ENCODE data around the gene DDX3Y.

DNA sequence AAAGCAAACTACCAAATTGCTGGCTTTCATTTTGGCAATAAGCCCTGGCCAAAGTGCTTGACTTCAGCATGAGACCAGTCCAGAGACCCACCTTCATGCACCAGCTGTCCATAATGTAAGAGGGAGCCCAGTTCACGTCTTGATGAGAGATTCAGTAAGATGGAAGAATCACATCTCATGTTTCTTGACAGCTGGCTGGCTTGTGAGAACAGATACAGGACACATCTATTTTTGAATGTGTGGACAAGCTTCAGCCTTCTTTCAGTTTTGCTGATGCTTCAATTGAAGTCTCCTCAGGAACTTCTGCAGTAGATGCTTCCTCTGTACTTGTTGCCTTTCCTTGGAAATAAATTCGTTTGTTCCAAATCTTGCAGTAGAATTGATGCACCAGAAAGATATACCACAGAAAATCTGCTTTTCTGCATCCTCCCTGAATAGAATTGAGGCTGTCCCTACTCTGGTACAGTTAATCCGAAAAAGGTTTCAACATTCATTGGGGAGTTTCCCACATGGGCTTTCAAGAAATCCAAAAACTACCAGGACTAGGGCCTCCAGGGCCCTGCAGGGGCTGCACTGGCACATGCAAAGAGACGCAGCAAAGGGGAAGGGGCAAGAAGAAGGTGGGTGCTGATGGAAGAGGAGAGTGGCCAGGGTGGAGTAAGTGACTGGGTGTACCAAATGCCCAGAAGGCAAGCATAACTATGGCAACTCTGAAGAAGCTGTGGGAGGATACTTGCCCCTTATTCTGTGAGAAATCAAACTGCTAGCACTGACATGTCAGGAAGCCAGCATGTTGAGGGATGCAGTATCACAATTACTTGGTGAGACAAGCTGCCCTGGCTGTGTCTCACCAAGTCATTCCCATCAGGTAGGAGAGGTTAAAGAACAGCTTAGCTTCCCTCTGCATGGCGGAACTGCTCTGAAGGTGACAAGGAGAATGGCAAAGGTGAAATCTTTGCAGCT, 37.3 kb downstream of the DDX3Y start:
- TF ChIP-seq RXRA (IDR thresholded peaks at IDR 0.05), result no peak
- TF ChIP-seq, protein P1, sequence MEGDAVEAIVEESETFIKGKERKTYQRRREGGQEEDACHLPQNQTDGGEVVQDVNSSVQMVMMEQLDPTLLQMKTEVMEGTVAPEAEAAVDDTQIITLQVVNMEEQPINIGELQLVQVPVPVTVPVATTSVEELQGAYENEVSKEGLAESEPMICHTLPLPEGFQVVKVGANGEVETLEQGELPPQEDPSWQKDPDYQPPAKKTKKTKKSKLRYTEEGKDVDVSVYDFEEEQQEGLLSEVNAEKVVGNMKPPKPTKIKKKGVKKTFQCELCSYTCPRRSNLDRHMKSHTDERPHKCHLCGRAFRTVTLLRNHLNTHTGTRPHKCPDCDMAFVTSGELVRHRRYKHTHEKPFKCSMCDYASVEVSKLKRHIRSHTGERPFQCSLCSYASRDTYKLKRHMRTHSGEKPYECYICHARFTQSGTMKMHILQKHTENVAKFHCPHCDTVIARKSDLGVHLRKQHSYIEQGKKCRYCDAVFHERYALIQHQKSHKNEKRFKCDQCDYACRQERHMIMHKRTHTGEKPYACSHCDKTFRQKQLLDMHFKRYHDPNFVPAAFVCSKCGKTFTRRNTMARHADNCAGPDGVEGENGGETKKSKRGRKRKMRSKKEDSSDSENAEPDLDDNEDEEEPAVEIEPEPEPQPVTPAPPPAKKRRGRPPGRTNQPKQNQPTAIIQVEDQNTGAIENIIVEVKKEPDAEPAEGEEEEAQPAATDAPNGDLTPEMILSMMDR (IDR thresholded peaks at IDR 0.05; ENCODE audit: low read depth, low read length, missing input control), result no peak
- TF ChIP-seq JUND (IDR thresholded peaks at IDR 0.05), result no peak
